Panc1 (cell line): ENCODE results near the gene GLB1L. TPM values are rescaled to one million over a fixed set of nuclear protein-coding genes. Genes with fewer than 3 reads are reported as not detected.

Source experiments
- ATAC-seq: fragments of 200-7000 bp; cut with Tn5 transposase; 2 replicates; pipeline ENCODE4 v1.9.1; 2020; ENCODE audit warnings: mild to moderate bottlenecking, moderate library complexity
- BruUV-seq: library from RNA; stranded (reverse); fragments of 400-500 nt; replicated peaks from 2 replicates; lab custom pipeline; 2021; lab: Mats Ljungman, UMichigan
- CTCF ChIA-PET: fragments of 300-600 bp; sonication (Branson Sonifier 250); formaldehyde crosslinking; loops from one replicate; lab custom pipeline; 2022; ENCODE audit warnings: antibody characterized with exemption; lab: Charles Lee
- POLR2A ChIA-PET: fragments of 300-600 bp; sonication (Branson Sonifier 250); formaldehyde crosslinking; loops from one replicate; lab custom pipeline; 2022; ENCODE audit warnings: antibody characterized with exemption; lab: Charles Lee
- DNase-seq: peaks from one replicate; pipeline ENCODE4 v3.0.0-alpha.2; 2010; ENCODE audit warnings: low read depth, low spot score
- H3K27ac ChIP-seq: 2 replicates; pipeline ENCODE4 v1.5.1; 2011; ENCODE audit warnings: mild to moderate bottlenecking, low read length, inconsistent platforms
- H3K27me3 ChIP-seq: fragments of 200-500 bp; sonication (Bioruptor generic); 2 replicates; pipeline ENCODE4 v1.6.0; 2014; ENCODE audit warnings: low read length, inconsistent platforms; ENCODE audit not compliant: control insufficient read depth, insufficient read depth
- H3K36me3 ChIP-seq: fragments of 200-500 bp; sonication (Bioruptor generic); 2 replicates; pipeline ENCODE4 v1.5.1; 2014; ENCODE audit warnings: inconsistent platforms, mild to moderate bottlenecking, low read length, moderate library complexity; ENCODE audit not compliant: control insufficient read depth, insufficient read depth
- H3K4me1 ChIP-seq: 2 replicates; pipeline ENCODE4 v1.5.1; 2011; ENCODE audit warnings: inconsistent platforms, mild to moderate bottlenecking, low read length, moderate library complexity; ENCODE audit not compliant: control insufficient read depth, insufficient read depth
- H3K4me3 ChIP-seq, 2 experiments: 2 replicates each; pipeline ENCODE4 v1.5.1; 2011 to 2012; ENCODE audit warnings: low read depth in 2 of 2, low read length in 2 of 2, mild to moderate bottlenecking in 2 of 2, inconsistent platforms in 1 of 2, moderate library complexity in 1 of 2
- H3K9me3 ChIP-seq: fragments of 200-500 bp; sonication (Bioruptor generic); 2 replicates; pipeline ENCODE4 v1.5.1; 2014; ENCODE audit warnings: low read depth, mild to moderate bottlenecking, inconsistent platforms, low read length, moderate library complexity; ENCODE audit not compliant: control insufficient read depth, insufficient read depth
- CTCF ChIP-seq: fragments of 450-650 bp; IDR thresholded peaks from 2 replicates; pipeline ENCODE4 v1.5.1; 2017; ENCODE audit warnings: mild to moderate bottlenecking
- POLR2AphosphoS5 ChIP-seq: IDR thresholded peaks from 2 replicates; pipeline ENCODE4 v1.6.1; 2012; ENCODE audit warnings: mild to moderate bottlenecking, low read depth, low read length, moderate library complexity
- SIN3A ChIP-seq: IDR thresholded peaks from 2 replicates; pipeline ENCODE4 v1.6.1; 2012; ENCODE audit warnings: low read depth, mild to moderate bottlenecking, low read length, moderate library complexity, borderline replicate concordance; ENCODE audit not compliant: insufficient read depth
- TCF7L2 ChIP-seq: IDR thresholded peaks from 2 replicates; pipeline ENCODE4 v1.6.1; 2011; ENCODE audit warnings: mild to moderate bottlenecking, low read depth, low read length, inconsistent platforms
- in situ Hi-C: cut with HindIII; loops from 2 replicates; pipeline ENCODE4 v1.10.0; 2016; ENCODE audit warnings: low sequenced_read_pairs, low pct_unique_long_range_greater_than_20kb
- intact Hi-C: fragments of 100-400 bp; cut with micrococcal nuclease; formaldehyde crosslinking; loops from one replicate; pipeline ENCODE4 v1.10.0; 2022; ENCODE audit not compliant: unreplicated experiment
- total RNA-seq: library from RNA; stranded (reverse); gene quantifications from one replicate; pipeline ENCODE4 v1.2.1, GENCODE V29; 2021; ENCODE audit not compliant: unreplicated experiment
- TF ChIP-seq, protein P1 (sequence below), 2 experiments: IDR thresholded peaks; 2 replicates each; pipeline ENCODE4 v1.6.1; 2011 to 2012; ENCODE audit warnings: low read depth in 2 of 2, control low read depth in 1 of 2, low read length in 1 of 2, mild to moderate bottlenecking in 1 of 2, moderate library complexity in 1 of 2; ENCODE audit not compliant: insufficient read depth in 1 of 2

Gene GLB1L
- total RNA-seq, 1 experiment from 2014 or later: 8.1 TPM

DNA sequence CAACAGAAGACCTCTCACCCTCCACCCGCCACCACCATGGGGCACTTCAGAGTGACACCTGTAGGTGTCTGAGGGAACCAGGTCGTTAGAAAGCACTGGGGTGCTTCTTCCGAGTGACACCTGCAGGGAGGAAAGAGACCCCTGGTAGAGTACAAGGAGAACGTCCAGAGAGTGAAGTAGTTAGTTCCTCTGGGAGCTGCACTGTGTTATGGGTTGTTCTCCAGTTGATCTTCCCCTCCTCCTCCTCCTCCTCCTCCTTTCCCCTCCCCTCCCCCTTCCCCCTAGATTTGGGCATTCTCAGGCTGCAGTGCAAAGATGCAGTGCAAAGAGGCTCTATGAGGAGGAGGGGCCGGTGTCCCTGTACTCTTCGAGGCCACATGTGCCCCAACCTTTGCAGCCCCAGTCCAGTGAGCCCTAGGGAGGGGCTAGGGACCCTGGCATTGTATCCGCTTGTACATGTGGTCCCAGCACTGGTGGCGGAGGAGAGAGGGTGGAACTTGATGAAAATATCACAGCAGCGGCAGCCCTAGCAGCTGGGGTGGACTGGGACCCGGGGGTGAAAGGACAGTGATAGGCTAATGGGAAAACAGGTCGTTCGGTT, 34.8 kb upstream of the GLB1L start:
- peaks cover 22% of the 10 kb centered on the region for H3K4me1 ChIP-seq
- ChIA-PET CTCF (no interaction called here), POLR2A (no interaction called here)
- DNase-seq (no peak), ATAC-seq (no peak)
- H3K9me3 ChIP-seq: no peaks in the 10 kb centered on the region
- intact Hi-C loops (no loop called here), in situ Hi-C loops (no loop called here)
- no peaks in the 10 kb centered on the region for H3K27me3 ChIP-seq
- no TSS peak for BruUV-seq
- H3K27ac ChIP-seq: peak overlapping the region; percentile 74
- TF ChIP-seq POLR2AphosphoS5: no peak
- no peak for TF ChIP-seq SIN3A
- TF ChIP-seq, protein P1, sequence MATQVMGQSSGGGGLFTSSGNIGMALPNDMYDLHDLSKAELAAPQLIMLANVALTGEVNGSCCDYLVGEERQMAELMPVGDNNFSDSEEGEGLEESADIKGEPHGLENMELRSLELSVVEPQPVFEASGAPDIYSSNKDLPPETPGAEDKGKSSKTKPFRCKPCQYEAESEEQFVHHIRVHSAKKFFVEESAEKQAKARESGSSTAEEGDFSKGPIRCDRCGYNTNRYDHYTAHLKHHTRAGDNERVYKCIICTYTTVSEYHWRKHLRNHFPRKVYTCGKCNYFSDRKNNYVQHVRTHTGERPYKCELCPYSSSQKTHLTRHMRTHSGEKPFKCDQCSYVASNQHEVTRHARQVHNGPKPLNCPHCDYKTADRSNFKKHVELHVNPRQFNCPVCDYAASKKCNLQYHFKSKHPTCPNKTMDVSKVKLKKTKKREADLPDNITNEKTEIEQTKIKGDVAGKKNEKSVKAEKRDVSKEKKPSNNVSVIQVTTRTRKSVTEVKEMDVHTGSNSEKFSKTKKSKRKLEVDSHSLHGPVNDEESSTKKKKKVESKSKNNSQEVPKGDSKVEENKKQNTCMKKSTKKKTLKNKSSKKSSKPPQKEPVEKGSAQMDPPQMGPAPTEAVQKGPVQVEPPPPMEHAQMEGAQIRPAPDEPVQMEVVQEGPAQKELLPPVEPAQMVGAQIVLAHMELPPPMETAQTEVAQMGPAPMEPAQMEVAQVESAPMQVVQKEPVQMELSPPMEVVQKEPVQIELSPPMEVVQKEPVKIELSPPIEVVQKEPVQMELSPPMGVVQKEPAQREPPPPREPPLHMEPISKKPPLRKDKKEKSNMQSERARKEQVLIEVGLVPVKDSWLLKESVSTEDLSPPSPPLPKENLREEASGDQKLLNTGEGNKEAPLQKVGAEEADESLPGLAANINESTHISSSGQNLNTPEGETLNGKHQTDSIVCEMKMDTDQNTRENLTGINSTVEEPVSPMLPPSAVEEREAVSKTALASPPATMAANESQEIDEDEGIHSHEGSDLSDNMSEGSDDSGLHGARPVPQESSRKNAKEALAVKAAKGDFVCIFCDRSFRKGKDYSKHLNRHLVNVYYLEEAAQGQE (IDR thresholded peaks at IDR 0.05; ENCODE audit: insufficient read depth in 1 of 2, low read depth in 2 of 2, low read length in 1 of 2): no peak
- TF ChIP-seq TCF7L2: no peak
- TF ChIP-seq CTCF: no peak
- no peaks in the 10 kb centered on the region; the same call in 1 of the 2 replicates for H3K36me3 ChIP-seq
- peak overlapping the region; percentile 65 to 80 for H3K4me3 ChIP-seq

- in situ Hi-C loops: no loop called here
- no TSS peak for BruUV-seq
- CTCF ChIA-PET: interaction anchor here (0.6 to 1.3 kb wide), 3 partner anchors 12 to 17 kb away, joined by 4 to 17 read pairs (median 5); no protein-coding TSS in a partner anchor
These were observed 34.1 kb upstream of the GLB1L start, which contains the start of gene DNAJB2 for GRCh38 chr2:219279151-219279915. TSS of gene DNAJB2 (plus strand) at chr2:219279366. CDS start at chr2:219279834, 468 bp downstream.

More at GRCh38 chr2:219279151-219279915, 34.1 kb upstream of the GLB1L start, which contains the start of gene DNAJB2:
- no peaks in the 10 kb centered on the region for H3K27me3 ChIP-seq
- TF ChIP-seq SIN3A (peak; percentile 85; the same call in 1 of the 2 replicates), CTCF (no peak), POLR2AphosphoS5 (peak; percentile 65)
- ATAC-seq: peak; percentile 94
- POLR2A ChIA-PET: no interaction called here
- H3K4me3 ChIP-seq: peak within 1 kb of the TSS; percentile 65 to 80
- peak within 1 kb of the TSS; percentile 95 for H3K27ac ChIP-seq
- H3K9me3 ChIP-seq: no peaks in the 10 kb centered on the region
- peak; percentile 94 for DNase-seq
- intact Hi-C loops: no loop called here
- H3K36me3 ChIP-seq: no peaks in the 10 kb centered on the region; the same call in 1 of the 2 replicates
- peaks cover 29% of the 10 kb centered on the region for H3K4me1 ChIP-seq
